Frontal cortex (tissue), 4 donors: ENCODE measurements around the gene RSPH4A. TPM values are rescaled to one million over a fixed set of nuclear protein-coding genes. Genes with fewer than 3 reads are reported as not detected.
"Not testable (repeated sequence)": the region's sequence is repeated elsewhere in the genome, so short reads cannot be mapped to it uniquely, and the experiment has no call there.

ENCODE experiments used
- DNase-seq, 2 donors: peaks; one replicate each; pipeline ENCODE4 v3.0.0; 2012; ENCODE audit warnings: low spot score in 2 of 2
- FAIRE-seq: peaks from 2 replicates; lab custom pipeline; 2012; peaks lifted over from hg19 to GRCh38; lab: Jason Lieb, UNC
- total RNA-seq: library from RNA; depleted of rRNA; stranded (reverse); fragments of >200 nt; gene quantifications from one replicate; pipeline ENCODE4 v1.2.3, GENCODE V29; 2014
- donor health status: control.
- donor health status: control.
- donor health status: control.

RSPH4A gene
- total RNA-seq, 1 donor from 2014 or later, result 1.6 TPM

GRCh38 chr6:116624036-116624805 lies 7.9 kb downstream of the RSPH4A start:
- DNase-seq, result no peak
- no peak for FAIRE-seq

- DNase-seq (no peak), FAIRE-seq (no peak)
Observed at GRCh38 chr6:116625872-116626271, 9.6 kb downstream of the RSPH4A start.

- FAIRE-seq (no peak), DNase-seq (no peak)
Observed at GRCh38 chr6:116629563-116629981, 13.3 kb downstream of the RSPH4A start.

- FAIRE-seq (no peak), DNase-seq (no peak)
Observed at GRCh38 chr6:116631379-116631990, 15.2 kb downstream of the RSPH4A start.

GRCh38 chr6:116633685-116634084 lies 17.4 kb downstream of the RSPH4A start:
- FAIRE-seq (no peak), DNase-seq (no peak)

- FAIRE-seq (no peak), DNase-seq (no peak)
Observed at GRCh38 chr6:116648156-116648555, 31.9 kb downstream of the RSPH4A start.

GRCh38 chr6:116649129-116649528 lies 32.9 kb downstream of the RSPH4A start:
- FAIRE-seq (peak; percentile 17), DNase-seq (no peak)

- no peak for FAIRE-seq
- DNase-seq, result no peak
Observed at GRCh38 chr6:116651916-116652315, 35.6 kb downstream of the RSPH4A start.

- FAIRE-seq (no peak), DNase-seq (no peak)
Observed at GRCh38 chr6:116661594-116661993, 45.3 kb downstream of the RSPH4A start.

- FAIRE-seq, result no peak
- DNase-seq, result no peak
Observed at GRCh38 chr6:116662202-116662601, 45.9 kb downstream of the RSPH4A start.

GRCh38 chr6:116663308-116663707 lies 47.0 kb downstream of the RSPH4A start:
- no peak for DNase-seq
- FAIRE-seq, result no peak

GRCh38 chr6:116664169-116664568 lies 47.9 kb downstream of the RSPH4A start:
- not testable (repeated sequence) for FAIRE-seq, DNase-seq

- FAIRE-seq (no peak), DNase-seq (no peak)
Observed at GRCh38 chr6:116665464-116665863, 49.2 kb downstream of the RSPH4A start.

- no peak for FAIRE-seq
Observed at GRCh38 chr6:116666869-116667268, 50.6 kb downstream of the RSPH4A start.

GRCh38 chr6:116667623-116668022 lies 51.3 kb downstream of the RSPH4A start:
- FAIRE-seq (no peak), DNase-seq (no peak)

More at GRCh38 chr6:116666869-116667268, 50.6 kb downstream of the RSPH4A start:
- no peak for DNase-seq

GRCh38 chr6:116672306-116672705 lies 56.0 kb downstream of the RSPH4A start:
- DNase-seq (no peak), FAIRE-seq (no peak)

GRCh38 chr6:116676021-116676420 lies 59.7 kb downstream of the RSPH4A start:
- FAIRE-seq (no peak), DNase-seq (no peak)

GRCh38 chr6:116680880-116681672 lies 64.8 kb downstream of the RSPH4A start, which contains the start of gene KPNA5:
Gene KPNA5 (plus strand): TSS chr6:116681211. CDS start chr6:116681335, 124 bp downstream.
- peak; percentile 71 to 75 for DNase-seq

GRCh38 chr6:116682334-116682712 lies 66.0 kb downstream of the RSPH4A start:
- no peak for FAIRE-seq
- peak in 1 of 2 donors; percentile 19 for DNase-seq

More at GRCh38 chr6:116680880-116681672, 64.8 kb downstream of the RSPH4A start, which contains the start of gene KPNA5:
- no peak for FAIRE-seq
